Measurements from ENCODE around the gene GPR107.

DNA sequence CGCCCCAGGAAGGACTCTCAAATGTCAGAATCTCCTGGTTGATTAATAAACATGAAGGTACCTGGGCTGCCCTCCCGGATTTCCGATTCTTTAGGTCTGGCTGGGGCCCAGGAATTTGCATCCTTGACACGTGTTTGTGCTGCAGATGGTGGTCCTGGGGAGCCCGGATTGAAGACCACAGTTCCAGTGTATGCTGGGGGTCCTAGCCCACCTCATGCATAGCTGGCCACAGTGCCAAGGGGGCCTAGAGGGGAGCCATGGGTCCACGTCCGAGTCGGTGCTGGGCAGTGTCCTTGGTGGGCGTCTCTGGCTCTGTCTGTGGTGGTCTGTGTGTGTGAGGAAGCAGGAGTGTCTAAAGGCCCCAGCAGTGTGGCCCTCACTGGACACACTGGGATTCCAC lies 121.6 kb downstream of the GPR107 start:
- TF ChIP-seq, protein P1, sequence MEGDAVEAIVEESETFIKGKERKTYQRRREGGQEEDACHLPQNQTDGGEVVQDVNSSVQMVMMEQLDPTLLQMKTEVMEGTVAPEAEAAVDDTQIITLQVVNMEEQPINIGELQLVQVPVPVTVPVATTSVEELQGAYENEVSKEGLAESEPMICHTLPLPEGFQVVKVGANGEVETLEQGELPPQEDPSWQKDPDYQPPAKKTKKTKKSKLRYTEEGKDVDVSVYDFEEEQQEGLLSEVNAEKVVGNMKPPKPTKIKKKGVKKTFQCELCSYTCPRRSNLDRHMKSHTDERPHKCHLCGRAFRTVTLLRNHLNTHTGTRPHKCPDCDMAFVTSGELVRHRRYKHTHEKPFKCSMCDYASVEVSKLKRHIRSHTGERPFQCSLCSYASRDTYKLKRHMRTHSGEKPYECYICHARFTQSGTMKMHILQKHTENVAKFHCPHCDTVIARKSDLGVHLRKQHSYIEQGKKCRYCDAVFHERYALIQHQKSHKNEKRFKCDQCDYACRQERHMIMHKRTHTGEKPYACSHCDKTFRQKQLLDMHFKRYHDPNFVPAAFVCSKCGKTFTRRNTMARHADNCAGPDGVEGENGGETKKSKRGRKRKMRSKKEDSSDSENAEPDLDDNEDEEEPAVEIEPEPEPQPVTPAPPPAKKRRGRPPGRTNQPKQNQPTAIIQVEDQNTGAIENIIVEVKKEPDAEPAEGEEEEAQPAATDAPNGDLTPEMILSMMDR (IDR thresholded peaks at IDR 0.05 in 4 of 5, conservative IDR thresholded peaks at IDR 0.05 in 1 of 5) = no peak
- no peak for TF ChIP-seq POLR2A (IDR thresholded peaks at IDR 0.05)
